B cell (primary cell): ENCODE measurements around the gene TRANK1. TPM values are rescaled to one million over a fixed set of nuclear protein-coding genes. Genes with fewer than 3 reads are reported as not detected.
A peak's percentile ranks its signal among the peaks of the same experiment; 100 is the strongest.

Experiments used
- ATAC-seq: fragments of 200-7000 bp; cut with Tn5 transposase; one replicate; pipeline ENCODE4 v1.10.0; 2021; ENCODE audit warnings: low read depth, mild to moderate bottlenecking, moderate number of reproducible peaks, moderate library complexity
- CTCF ChIA-PET: fragments of 350-600 bp; sonication (Branson Sonifier 250); formaldehyde crosslinking; loops from one replicate; lab custom pipeline; 2021; ENCODE audit warnings: antibody characterized with exemption, inconsistent platforms; lab: Charles Lee
- POLR2A ChIA-PET: fragments of 350-600 bp; sonication (Branson Sonifier 250); formaldehyde crosslinking; loops from one replicate; lab custom pipeline; 2021; ENCODE audit warnings: antibody characterized with exemption; lab: Charles Lee
- DNase-seq: peaks from one replicate; pipeline ENCODE4 v3.0.0; 2013
- H2AFZ ChIP-seq: 2 replicates; pipeline ENCODE4 v1.6.1; 2012; ENCODE audit warnings: mild to moderate bottlenecking, low read depth, low read length; ENCODE audit not compliant: insufficient read depth, poor library complexity, severe bottlenecking
- H3K27ac ChIP-seq, 2 donors: 1 replicate in 1 of 2; 2 replicates in 1 of 2; pipeline ENCODE4 v1.5.1; 2012 to 2013; ENCODE audit warnings: low read length in 2 of 2, mild to moderate bottlenecking in 2 of 2, moderate library complexity in 1 of 2
- H3K27me3 ChIP-seq, 4 experiments: fragments of 200-600 bp in 1 of 4; sonication (generic) in 1 of 4; replicated peaks in 1 of 4; 1 replicate in 2 of 4; 2 replicates in 2 of 4; pipeline versions ENCODE4 v1.6.1 to v1.7.0; 2013 to 2016; ENCODE audit warnings: low read length in 3 of 4, mild to moderate bottlenecking in 2 of 4, mixed read lengths in 1 of 4, moderate library complexity in 1 of 4; ENCODE audit not compliant: insufficient read depth in 4 of 4, control insufficient read depth in 3 of 4; ENCODE audit errors: control extremely low read depth in 1 of 4
- H3K36me3 ChIP-seq, 2 experiments: replicated peaks in 1 of 2; 1 replicate in 1 of 2; 2 replicates in 1 of 2; pipeline versions ENCODE4 v1.6.1 to v1.7.1; 2013; ENCODE audit warnings: low read length in 1 of 2; ENCODE audit not compliant: insufficient read depth in 2 of 2, control insufficient read depth in 1 of 2; ENCODE audit errors: control extremely low read depth in 1 of 2, extremely low read depth in 1 of 2
- H3K4me1 ChIP-seq, 2 donors: fragments of 200-600 bp in 1 of 2; sonication (generic) in 1 of 2; 1 replicate in 1 of 2; 2 replicates in 1 of 2; pipeline versions ENCODE4 v1.5.1 to v1.6.1; 2013 to 2017; ENCODE audit warnings: low read length in 2 of 2; ENCODE audit not compliant: control insufficient read depth in 2 of 2, insufficient read depth in 2 of 2
- H3K4me2 ChIP-seq: replicated peaks from 2 replicates; pipeline ENCODE3; 2012; ENCODE audit warnings: mild to moderate bottlenecking, low read depth, low read length; ENCODE audit not compliant: poor library complexity, severe bottlenecking
- H3K4me3 ChIP-seq, 5 experiments: fragments of 200-600 bp in 1 of 5; sonication (generic) in 1 of 5; 1 replicate in 3 of 5; 2 replicates in 2 of 5; pipeline versions ENCODE4 v1.5.1 to v1.7.0; 2011 to 2016; ENCODE audit warnings: low read length in 4 of 5, mild to moderate bottlenecking in 4 of 5, low read depth in 2 of 5, control low read depth in 1 of 5, moderate library complexity in 1 of 5; ENCODE audit not compliant: insufficient read depth in 1 of 5; ENCODE audit errors: control extremely low read depth in 1 of 5, extremely low read depth in 1 of 5
- H3K79me2 ChIP-seq: fragments of 200-600 bp; sonication (generic); one replicate; pipeline ENCODE4 v1.6.0; 2016; ENCODE audit warnings: low read length; ENCODE audit not compliant: control insufficient read depth, insufficient read depth
- H3K9ac ChIP-seq: fragments of 200-600 bp; sonication (generic); 2 replicates; pipeline ENCODE4 v1.6.1; 2017; ENCODE audit warnings: mild to moderate bottlenecking, low read length, moderate library complexity
- H3K9me3 ChIP-seq, 3 donors: one replicate each; pipeline versions ENCODE4 v1.6.1 to v1.7.1; 2013; ENCODE audit warnings: low read length in 2 of 3; ENCODE audit not compliant: control insufficient read depth in 2 of 3, insufficient read depth in 1 of 3; ENCODE audit errors: control extremely low read depth in 1 of 3
- H4K20me1 ChIP-seq: 2 replicates; pipeline ENCODE4 v1.6.0; 2012; ENCODE audit warnings: mild to moderate bottlenecking, low read length; ENCODE audit not compliant: insufficient read depth, control insufficient read depth, poor library complexity, severe bottlenecking
- H3K27ac Mint-ChIP-seq: one replicate; pipeline ENCODE4 v1.8.0; 2021; ENCODE audit warnings: mixed read lengths
- H3K27me3 Mint-ChIP-seq: one replicate; pipeline ENCODE4 v1.8.0; 2021; ENCODE audit warnings: mixed read lengths
- H3K4me1 Mint-ChIP-seq: one replicate; pipeline ENCODE4 v1.8.0; 2021; ENCODE audit warnings: mixed read lengths
- H3K4me3 Mint-ChIP-seq: one replicate; pipeline ENCODE4 v1.8.0; 2021; ENCODE audit warnings: mixed read lengths
- H3K9me3 Mint-ChIP-seq: one replicate; pipeline ENCODE4 v1.8.0; 2022; ENCODE audit warnings: mixed read lengths; ENCODE audit not compliant: insufficient read depth
- EZH2 ChIP-seq: IDR thresholded peaks from 2 replicates; pipeline ENCODE4 v1.6.1; 2012; ENCODE audit warnings: borderline replicate concordance, low read depth, mild to moderate bottlenecking, moderate library complexity, low read length; ENCODE audit not compliant: insufficient read depth, poor library complexity, severe bottlenecking
- WGBS: methylation state at CpG from one replicate; pipeline ENCODE4 v1.1.5; 2013; ENCODE audit warnings: missing lambda C conversion rate; ENCODE audit not compliant: insufficient coverage; 5-methylcytosine and 5-hydroxymethylcytosine counted together
- intact Hi-C: fragments of 100-400 bp; cut with micrococcal nuclease; formaldehyde crosslinking; loops from one replicate; pipeline ENCODE4 v1.10.0; 2022
- polyA plus RNA-seq: library from polyadenylated mRNA; depleted of rRNA; stranded (reverse); fragments of >200 nt; gene quantifications from 2 replicates; pipeline ENCODE4 v1.2.3, GENCODE V29; 2012
- total RNA-seq, 2 donors: library from RNA; stranded (reverse); fragments of 120-200 nt in 1 of 2; gene quantifications; 1 replicate in 1 of 2; 2 replicates in 1 of 2; pipeline versions ENCODE4 v1.2.3 to v1.2.4, GENCODE V29; 2013 to 2022
- TF ChIP-seq, protein P1 (sequence below): fragments of 200-600 bp; IDR thresholded peaks from one replicate; pipeline ENCODE4 v1.8.0; 2022; ENCODE audit warnings: antibody characterized with exemption, mild to moderate bottlenecking

The TRANK1 gene
- total and polyA plus RNA-seq, 2 donors (not counting 1 experiment from before 2014, with no cell fraction given), result 20.8 to 147 TPM

- H3K79me2 ChIP-seq, result peaks cover 19% of the 10 kb centered on the region
- ChIA-PET POLR2A (interaction anchor here (0.7 kb wide), 1 partner anchor 90 kb away, joined by 3 read pairs; no protein-coding TSS in a partner anchor), CTCF (interaction anchor here (0.6 to 4.0 kb wide), 30 partner anchors 8 to 168 kb away, joined by 3 to 84 read pairs (median 6); partner anchors contain the start of genes EPM2AIP1, MLH1 and TRANK1)
- H3K36me3 ChIP-seq, result peaks cover 3 to 35% of the 10 kb centered on the region in 2 experiments
- Mint-ChIP-seq H3K4me1 (peaks cover 22% of the 10 kb centered on the region), H3K9me3 (no peaks in the 10 kb centered on the region), H3K4me3 (no peak overlapping the region), H3K27me3 (no peaks in the 10 kb centered on the region), H3K27ac (peak overlapping the region; percentile 0)
- H3K27ac ChIP-seq, result no peak overlapping the region
- H3K4me2 ChIP-seq, result no peak overlapping the region
- H3K9me3 ChIP-seq, result no peaks in the 10 kb centered on the region
- H3K27me3 ChIP-seq, result no peaks in the 10 kb centered on the region
- TF ChIP-seq, protein P1, sequence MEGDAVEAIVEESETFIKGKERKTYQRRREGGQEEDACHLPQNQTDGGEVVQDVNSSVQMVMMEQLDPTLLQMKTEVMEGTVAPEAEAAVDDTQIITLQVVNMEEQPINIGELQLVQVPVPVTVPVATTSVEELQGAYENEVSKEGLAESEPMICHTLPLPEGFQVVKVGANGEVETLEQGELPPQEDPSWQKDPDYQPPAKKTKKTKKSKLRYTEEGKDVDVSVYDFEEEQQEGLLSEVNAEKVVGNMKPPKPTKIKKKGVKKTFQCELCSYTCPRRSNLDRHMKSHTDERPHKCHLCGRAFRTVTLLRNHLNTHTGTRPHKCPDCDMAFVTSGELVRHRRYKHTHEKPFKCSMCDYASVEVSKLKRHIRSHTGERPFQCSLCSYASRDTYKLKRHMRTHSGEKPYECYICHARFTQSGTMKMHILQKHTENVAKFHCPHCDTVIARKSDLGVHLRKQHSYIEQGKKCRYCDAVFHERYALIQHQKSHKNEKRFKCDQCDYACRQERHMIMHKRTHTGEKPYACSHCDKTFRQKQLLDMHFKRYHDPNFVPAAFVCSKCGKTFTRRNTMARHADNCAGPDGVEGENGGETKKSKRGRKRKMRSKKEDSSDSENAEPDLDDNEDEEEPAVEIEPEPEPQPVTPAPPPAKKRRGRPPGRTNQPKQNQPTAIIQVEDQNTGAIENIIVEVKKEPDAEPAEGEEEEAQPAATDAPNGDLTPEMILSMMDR, result peak; percentile 90
- TF ChIP-seq EZH2, result no peak
- H3K4me1 ChIP-seq, result peaks cover 5 to 13% of the 10 kb centered on the region in 2 donors
- DNase-seq (peak; percentile 77), ATAC-seq (peak; percentile 73)
- H4K20me1 ChIP-seq, result no peaks in the 10 kb centered on the region
- no peak overlapping the region for H3K9ac ChIP-seq
- WGBS, result 0% methylated on average over 1 of the region's 2 CpGs
- no peak overlapping the region for H2AFZ ChIP-seq
- intact Hi-C loops, result loop anchor here (1.0 to 10.0 kb wide), 2 partner anchors 89 to 904 kb away; no protein-coding TSS in a partner anchor
- no peak overlapping the region for H3K4me3 ChIP-seq
These were observed 76.0 kb downstream of the TRANK1 start for GRCh38 chr3:36868614-36869436.

- H3K36me3 ChIP-seq, result peaks cover 3 to 44% of the 10 kb centered on the region in 2 experiments
- ATAC-seq, result no peak
These were observed 77.0 kb downstream of the TRANK1 start for GRCh38 chr3:36867810-36868209.

More at GRCh38 chr3:36867810-36868209, 77.0 kb downstream of the TRANK1 start:
- Histone ChIP-seq H2AFZ (no peak overlapping the region), H3K4me1 (peaks cover 5 to 13% of the 10 kb centered on the region in 2 donors), H3K4me3 (no peak overlapping the region), H3K27me3 (no peaks in the 10 kb centered on the region), H4K20me1 (no peaks in the 10 kb centered on the region), H3K9ac (no peak overlapping the region), H3K9me3 (no peaks in the 10 kb centered on the region), H3K79me2 (peaks cover 26% of the 10 kb centered on the region), H3K27ac (no peak overlapping the region), H3K4me2 (no peak overlapping the region)
- ChIA-PET CTCF (interaction anchor here (0.9 to 4.0 kb wide), 18 partner anchors 9 to 157 kb away, joined by 3 to 84 read pairs (median 8); no protein-coding TSS in a partner anchor), POLR2A (no interaction called here)
- 92% methylated on average over 5 of the region's 7 CpGs for WGBS
- no peak for DNase-seq
- Mint-ChIP-seq H3K4me1 (peaks cover 23% of the 10 kb centered on the region), H3K27ac (no peak overlapping the region), H3K9me3 (no peaks in the 10 kb centered on the region), H3K27me3 (no peaks in the 10 kb centered on the region), H3K4me3 (no peak overlapping the region)
- no peak for TF ChIP-seq EZH2
- intact Hi-C loops, result loop anchor here (10.0 kb wide), 1 partner anchor 903 kb away; no protein-coding TSS in a partner anchor
